ENCODE data around the gene MYO16. TPM values are rescaled to one million over a fixed set of nuclear protein-coding genes. Genes with fewer than 3 reads are reported as not detected.
A peak's percentile ranks its signal among the peaks of the same experiment; 100 is the strongest.

MYO16 gene
- total and polyA plus RNA-seq, 2 of the 4 experiments (the other 2 are of a cell fraction), result under 0.01 to 0.03 TPM

DNA sequence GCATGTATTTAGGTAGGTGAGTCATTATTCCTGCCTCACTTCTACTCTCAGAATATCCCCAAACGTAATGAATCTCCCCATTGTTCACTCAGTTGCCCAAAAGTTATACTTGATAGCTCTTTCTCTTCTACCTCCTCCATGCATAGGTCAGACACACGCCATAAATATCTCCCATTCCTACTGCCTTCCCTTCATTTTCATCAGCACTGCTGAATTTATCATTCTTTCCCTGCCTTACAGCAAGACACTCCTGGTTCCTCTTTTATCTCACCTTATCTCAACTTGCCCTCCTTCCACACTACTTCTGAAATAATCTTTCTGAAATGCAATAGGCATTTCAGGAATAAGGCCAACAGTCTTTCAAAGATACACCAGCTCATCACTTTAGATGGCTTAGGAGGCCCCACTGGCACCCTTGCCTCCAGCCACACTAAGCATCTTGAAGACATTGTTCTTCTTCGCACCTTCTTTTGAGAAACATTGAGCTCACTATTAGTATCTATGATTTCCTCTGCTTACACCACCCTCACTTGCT is 333.9 kb downstream of the MYO16 start:
- Histone ChIP-seq H3K79me1 (ENCODE audit: low read depth in 1 of 2, low read length in 2 of 2) (no peaks in the 10 kb centered on the region; a peak in 1 of 4 replicates), H3K23ac (ENCODE audit: low read depth, low read length) (peak overlapping the region; percentile 25), H3K9me1 (ENCODE audit: insufficient read depth, low read length) (peaks cover 7% of the 10 kb centered on the region; the same call in 1 of the 2 replicates), H3K4me2 (ENCODE audit: low read depth, low read length) (no peak overlapping the region), H3K18ac (ENCODE audit: low read depth, low read length) (peak overlapping the region; percentile 34), H2BK15ac (ENCODE audit: low read depth, low read length) (peak overlapping the region; percentile 78; the same call in 2 of the 3 replicates), H4K5ac (ENCODE audit: low read depth, low read length) (no peak overlapping the region; the same call in 1 of the 2 replicates), H3K36me3 (ENCODE audit: control insufficient read depth, insufficient read depth, low read length) (no peaks in the 10 kb centered on the region), H3K9ac (ENCODE audit: low read depth, low read length) (no peak overlapping the region), H2BK20ac (ENCODE audit: low read depth, low read length) (peak overlapping the region; percentile 88), H3K4me3 (ENCODE audit: insufficient read depth, low read depth, low read length) (no peak overlapping the region), H2AK5ac (ENCODE audit: low read depth, low read length) (peak overlapping the region; percentile 96), H3K4ac (ENCODE audit: low read depth, low read length) (peak overlapping the region; percentile 96), H2AK9ac (replicated peaks; ENCODE audit: low read depth, low read length, poor library complexity) (peak overlapping the region; percentile 48), H3K27me3 (ENCODE audit: control insufficient read depth, insufficient read depth, low read length) (no peaks in the 10 kb centered on the region), H3K27ac (ENCODE audit: insufficient read depth, low read length) (0 out of 2 replicates have a peak overlapping the region, but pooled peaks have one; percentile 4), H2AFZ (replicated peaks; ENCODE audit: low read length, poor library complexity) (no peak overlapping the region), H2BK5ac (ENCODE audit: low read depth, low read length, poor library complexity, severe bottlenecking) (peak overlapping the region; percentile 32), H3K14ac (replicated peaks; ENCODE audit: low read depth, low read length) (peak overlapping the region; percentile 16; the same call in 1 of the 2 replicates), H4K91ac (ENCODE audit: insufficient read depth, low read depth, low read length) (peak overlapping the region; percentile 88), H4K20me1 (ENCODE audit: insufficient read depth, low read length) (no peaks in the 10 kb centered on the region), H4K8ac (ENCODE audit: low read depth in 2 of 2, low read length in 2 of 2) (peak overlapping the region; percentile 31 to 67; a peak in 3 of 4 replicates), H3K56ac (ENCODE audit: extremely low read depth, insufficient read depth, low read length) (no peak overlapping the region), H3K4me1 (ENCODE audit: control insufficient read depth, insufficient read depth, low read length) (peaks cover 7% of the 10 kb centered on the region), H3K9me3 (ENCODE audit: control insufficient read depth, insufficient read depth, low read length) (no peaks in the 10 kb centered on the region), H2BK120ac (ENCODE audit: low read depth, low read length) (peak overlapping the region; percentile 97)
- intact Hi-C loops (cut with micrococcal nuclease), result loop anchor here (5.0 to 10.0 kb wide), 2 partner anchors 291 to 604 kb away; no protein-coding TSS in a partner anchor
- TF ChIP-seq CEBPB (IDR thresholded peaks at IDR 0.05; ENCODE audit: low read depth, low read length) (no peak), RCOR1 (IDR thresholded peaks at IDR 0.05; ENCODE audit: insufficient replicate concordance, low read length) (no peak), MAFK (IDR thresholded peaks at IDR 0.05; ENCODE audit: low read depth, low read length) (no peak), RFX5 (IDR thresholded peaks at IDR 0.05; ENCODE audit: low read depth, low read length) (no peak), FOS (IDR thresholded peaks at IDR 0.05; ENCODE audit: low read depth, low read length) (no peak), MAZ (IDR thresholded peaks at IDR 0.05; ENCODE audit: borderline replicate concordance, low read depth, low read length) (no peak), MXI1 (IDR thresholded peaks at IDR 0.05; ENCODE audit: borderline replicate concordance, low read depth, low read length) (no peak), POLR2A (IDR thresholded peaks at IDR 0.05; ENCODE audit: low read depth, low read length) (no peak), BHLHE40 (IDR thresholded peaks at IDR 0.05; ENCODE audit: low read depth, low read length) (no peak), CHD1 (IDR thresholded peaks at IDR 0.05; ENCODE audit: low read depth, low read length) (no peak)
- dilution Hi-C loops (cut with HindIII; ENCODE audit: low sequenced_read_pairs, unreplicated experiment), result no loop called here
- ChIA-PET CTCF (interaction anchor here (0.6 to 0.8 kb wide), 2 partner anchors 11 to 182 kb away, joined by 3 read pairs; no protein-coding TSS in a partner anchor), POLR2A (ENCODE audit: unreplicated experiment) (interaction anchor here (0.6 kb wide), 1 partner anchor 87 kb away, joined by 3 read pairs; no protein-coding TSS in a partner anchor)
- in situ Hi-C loops (cut with MboI; ENCODE audit: low sequenced_read_pairs), result loop anchor here (5.0 to 10.0 kb wide), 2 partner anchors 811 to 1144 kb away; no protein-coding TSS in a partner anchor
- no TSS peak for BruUV-seq (replicated peaks)
- DNase-seq, result no peak
- no peak for ATAC-seq (ENCODE audit: low read depth)
- 100% methylated on average over 1 of the region's 3 CpGs; no CpG with 5 or more reads in 1 of the 2 experiments for WGBS, 2 experiments (ENCODE audit: extremely low coverage in 2 of 2, insufficient read length in 1 of 2)
